OCI-LY7 (cell line): ENCODE measurements around the gene TMC1. TPM values are rescaled to one million over a fixed set of nuclear protein-coding genes. Genes with fewer than 3 reads are reported as not detected.

ENCODE experiments used
- BruUV-seq: library from RNA; stranded (reverse); fragments of 400-500 nt; replicated peaks from 2 replicates; lab custom pipeline; 2021; lab: Mats Ljungman, UMichigan
- CTCF ChIA-PET: fragments of 300-600 bp; sonication (Branson Sonifier 250); formaldehyde crosslinking; loops from one replicate; lab custom pipeline; 2022; ENCODE audit warnings: antibody characterized with exemption; ENCODE audit not compliant: unreplicated experiment; lab: Charles Lee
- POLR2A ChIA-PET: fragments of 300-600 bp; sonication (Branson Sonifier 250); formaldehyde crosslinking; loops from one replicate; lab custom pipeline; 2022; ENCODE audit warnings: antibody characterized with exemption; lab: Charles Lee
- DNase-seq: peaks from one replicate; pipeline ENCODE4 v3.0.0-alpha.2; 2015; ENCODE audit warnings: low spot score
- H2AFZ ChIP-seq: fragments of 200-600 bp; sonication (generic), shearing (Covaris generic); 2 replicates; pipeline ENCODE4 v1.6.1; 2014; ENCODE audit warnings: mild to moderate bottlenecking, antibody characterized with exemption, low read length, moderate library complexity
- H3K27ac ChIP-seq: fragments of 200-600 bp; sonication (generic); 2 replicates; pipeline ENCODE4 v1.5.1; 2014; ENCODE audit warnings: mixed run types, low read depth, mild to moderate bottlenecking, moderate library complexity, low read length, inconsistent platforms; ENCODE audit not compliant: poor library complexity, severe bottlenecking
- H3K36me3 ChIP-seq: fragments of 200-600 bp; sonication (generic); 2 replicates; pipeline ENCODE4 v1.6.1; 2014; ENCODE audit warnings: mild to moderate bottlenecking, antibody characterized with exemption, low read length, moderate library complexity, mixed read lengths; ENCODE audit not compliant: insufficient read depth
- H3K4me1 ChIP-seq: fragments of 200-600 bp; sonication (generic); 2 replicates; pipeline ENCODE4 v1.5.1; 2014; ENCODE audit warnings: mild to moderate bottlenecking, low read length; ENCODE audit not compliant: insufficient read depth, poor library complexity, severe bottlenecking
- H3K4me2 ChIP-seq: fragments of 200-600 bp; sonication (generic); 2 replicates; pipeline ENCODE4 v1.6.1; 2014; ENCODE audit warnings: mild to moderate bottlenecking, low read length
- H3K4me3 ChIP-seq: fragments of 200-600 bp; sonication (generic); 2 replicates; pipeline ENCODE4 v1.5.1; 2014; ENCODE audit warnings: mild to moderate bottlenecking, low read depth, low read length; ENCODE audit not compliant: poor library complexity, severe bottlenecking
- H3K79me2 ChIP-seq: fragments of 200-600 bp; sonication (generic); 2 replicates; pipeline ENCODE4 v1.6.1; 2016; ENCODE audit warnings: low read depth, mild to moderate bottlenecking, low read length, moderate library complexity, mixed read lengths; ENCODE audit not compliant: insufficient read depth
- H3K9me2 ChIP-seq: fragments of 200-600 bp; sonication (generic); 2 replicates; pipeline ENCODE4 v1.6.1; 2016; ENCODE audit warnings: mild to moderate bottlenecking, low read length, mixed read lengths; ENCODE audit not compliant: insufficient read depth
- H3K9me3 ChIP-seq: fragments of 200-600 bp; sonication (generic); 2 replicates; pipeline ENCODE4 v1.6.1; 2014; ENCODE audit warnings: mild to moderate bottlenecking, mixed run types, low read length, mixed read lengths
- H4K20me1 ChIP-seq: fragments of 200-600 bp; sonication (generic); 2 replicates; pipeline ENCODE4 v1.6.1; 2014; ENCODE audit warnings: mild to moderate bottlenecking, antibody characterized with exemption, low read length, moderate library complexity, mixed read lengths; ENCODE audit not compliant: insufficient read depth
- CTCF ChIP-seq: fragments of 200-600 bp; sonication (generic); conservative IDR thresholded peaks from 2 replicates; pipeline ENCODE4 v1.5.1; 2014; ENCODE audit warnings: mild to moderate bottlenecking, antibody characterized with exemption, low read length, moderate library complexity, mixed read lengths
- EZH2phosphoT487 ChIP-seq: fragments of 200-600 bp; sonication (generic); IDR thresholded peaks from 2 replicates; pipeline ENCODE4 v1.6.1; 2018; ENCODE audit warnings: low read depth, borderline replicate concordance, mild to moderate bottlenecking, mixed run types, antibody characterized with exemption, low read length, moderate library complexity, mixed read lengths
- intact Hi-C: fragments of 100-400 bp; cut with micrococcal nuclease; formaldehyde crosslinking; loops from one replicate; pipeline ENCODE4 v1.10.0; 2022; ENCODE audit not compliant: unreplicated experiment
- total RNA-seq, 2 experiments: library from RNA; depleted of rRNA in 1 of 2; stranded (reverse); fragments of >200 nt in 1 of 2; shearing (Covaris generic) in 1 of 2; gene quantifications; 2 replicates each; pipeline ENCODE4 v1.2.3, GENCODE V29; 2014 to 2022

Gene TMC1
- total RNA-seq, 2 experiments from 2014 or later, result not detected

- Histone ChIP-seq H3K9me3 (no peaks in the 10 kb centered on the region), H3K36me3 (no peaks in the 10 kb centered on the region), H3K4me3 (no peak overlapping the region), H3K9me2 (no peaks in the 10 kb centered on the region), H2AFZ (no peak overlapping the region), H3K27ac (no peak overlapping the region), H4K20me1 (no peaks in the 10 kb centered on the region), H3K79me2 (no peaks in the 10 kb centered on the region), H3K4me1 (no peaks in the 10 kb centered on the region), H3K4me2 (no peak overlapping the region)
- no peak for TF ChIP-seq EZH2phosphoT487
- TF ChIP-seq CTCF, result no peak
- ChIA-PET CTCF (no interaction called here), POLR2A (no interaction called here)
- BruUV-seq, result no TSS peak
- intact Hi-C loops, result no loop called here
- no peak for DNase-seq
These were observed 97.4 kb downstream of the TMC1 start for GRCh38 chr9:72618811-72619210.

- H3K4me3 ChIP-seq, result no peak overlapping the region
- no peak overlapping the region for H3K27ac ChIP-seq
- H3K9me2 ChIP-seq, result no peaks in the 10 kb centered on the region
- no peaks in the 10 kb centered on the region for H3K4me1 ChIP-seq
- H4K20me1 ChIP-seq, result no peaks in the 10 kb centered on the region
- no peaks in the 10 kb centered on the region for H3K79me2 ChIP-seq
- DNase-seq, result no peak
- no peaks in the 10 kb centered on the region for H3K9me3 ChIP-seq
- no peak overlapping the region for H2AFZ ChIP-seq
- ChIA-PET POLR2A (interaction anchor here (0.6 to 0.7 kb wide), 2 partner anchors 489 to 590 kb away, joined by 3 to 4 read pairs; no protein-coding TSS in a partner anchor), CTCF (no interaction called here)
- no peak overlapping the region for H3K4me2 ChIP-seq
- BruUV-seq, result no TSS peak
- intact Hi-C loops, result no loop called here
- no peaks in the 10 kb centered on the region for H3K36me3 ChIP-seq
- TF ChIP-seq CTCF (no peak), EZH2phosphoT487 (no peak)
These were observed 100.8 kb downstream of the TMC1 start for GRCh38 chr9:72622186-72622585.

DNA sequence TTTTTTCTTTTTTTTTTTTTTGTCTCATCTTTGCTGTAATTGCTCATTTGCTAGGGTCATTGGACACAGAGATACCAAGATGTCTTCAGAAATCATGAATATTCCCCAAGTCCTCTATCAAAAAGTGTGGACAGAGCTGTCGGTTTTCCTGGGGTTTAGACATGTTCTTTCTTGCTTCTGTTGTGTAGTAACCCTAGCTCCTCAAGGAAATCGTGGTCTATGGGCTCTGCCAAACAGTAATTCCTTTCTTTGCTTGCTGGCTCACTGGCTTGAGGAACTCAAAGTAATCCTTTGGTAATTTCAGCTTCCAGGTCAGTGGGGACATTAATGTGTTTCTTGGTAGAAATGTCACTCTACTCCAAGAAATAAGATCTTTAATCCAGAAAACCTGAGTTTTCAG lies 101.7 kb downstream of the TMC1 start:
- intact Hi-C loops, result no loop called here

More for the DNA sequence above, 101.7 kb downstream of the TMC1 start:
- Histone ChIP-seq H3K79me2 (no peaks in the 10 kb centered on the region), H4K20me1 (no peaks in the 10 kb centered on the region), H3K27ac (no peak overlapping the region), H3K4me3 (no peak overlapping the region), H3K4me1 (no peaks in the 10 kb centered on the region), H2AFZ (no peak overlapping the region), H3K36me3 (no peaks in the 10 kb centered on the region), H3K4me2 (no peak overlapping the region), H3K9me3 (no peaks in the 10 kb centered on the region), H3K9me2 (no peaks in the 10 kb centered on the region)
- ChIA-PET POLR2A (interaction anchor here (0.6 to 0.7 kb wide), 3 partner anchors 15 to 1517 kb away, joined by 3 to 7 read pairs (median 4); no protein-coding TSS in a partner anchor), CTCF (no interaction called here)
- no peak for DNase-seq
- no TSS peak for BruUV-seq
- TF ChIP-seq CTCF (no peak), EZH2phosphoT487 (no peak)
